K562 (cell line): ENCODE results near the gene HEPACAM.

Experiments
- CBX8 ChIP-seq: fragments of 200-600 bp; sonication (generic); IDR thresholded peaks from 2 replicates; pipeline ENCODE4 v1.6.1; 2012; ENCODE audit warnings: borderline replicate concordance, mixed run types, low read depth, mild to moderate bottlenecking, moderate library complexity, mixed read lengths, low read length, control low read depth, inconsistent platforms; ENCODE audit not compliant: poor library complexity, severe bottlenecking; ENCODE audit errors: extremely low read depth
- CTCF ChIP-seq, 3 experiments: IDR thresholded peaks in 2 of 3; conservative IDR thresholded peaks in 1 of 3; 2 replicates each; pipeline ENCODE4 v1.5.1; 2011 to 2012; ENCODE audit warnings: low read length in 3 of 3, mild to moderate bottlenecking in 3 of 3, control low read depth in 2 of 3, improper control_type of control experiment in 1 of 3, inconsistent platforms in 1 of 3, low read depth in 1 of 3, mixed read lengths in 1 of 3, moderate library complexity in 1 of 3; ENCODE audit not compliant: insufficient read depth in 2 of 3
- DIDO1 ChIP-seq: fragments of 450-650 bp; IDR thresholded peaks from 2 replicates; pipeline ENCODE4 v1.6.1; 2016; ENCODE audit warnings: low read depth, missing biosample characterization, missing genetic modification characterization
- EZH2 ChIP-seq: IDR thresholded peaks from 2 replicates; pipeline ENCODE4 v1.6.1; 2012; ENCODE audit warnings: low read depth, mild to moderate bottlenecking, inconsistent platforms, low read length, borderline replicate concordance
- FOXP1 ChIP-seq: sonication (generic); formaldehyde crosslinking; IDR thresholded peaks from 2 replicates; pipeline ENCODE4 v1.8.0; 2022; ENCODE audit warnings: mild to moderate bottlenecking, missing genetic modification reagents
- HDAC1 ChIP-seq, 2 experiments: fragments of 450-650 bp; IDR thresholded peaks; 2 replicates each; pipeline ENCODE4 v1.6.1; 2016 to 2017; ENCODE audit warnings: inconsistent platforms in 1 of 2, mild to moderate bottlenecking in 1 of 2, moderate library complexity in 1 of 2
- HLTF ChIP-seq: fragments of 450-650 bp; IDR thresholded peaks from 2 replicates; pipeline ENCODE4 v1.6.1; 2016
- JUND ChIP-seq, 2 experiments: IDR thresholded peaks; 2 replicates in 1 of 2; 3 replicates in 1 of 2; pipeline ENCODE4 v1.6.1; 2011; ENCODE audit warnings: borderline replicate concordance in 2 of 2, low read depth in 2 of 2, low read length in 2 of 2, improper control_type of control experiment in 1 of 2, missing biosample characterization in 1 of 2, missing genetic modification characterization in 1 of 2, missing genetic modification reagents in 1 of 2
- POLR2A ChIP-seq: fragments of 450-650 bp; conservative IDR thresholded peaks from 2 replicates; pipeline ENCODE4 v1.6.1; 2016
- TBP ChIP-seq: optimal IDR thresholded peaks from 2 replicates; pipeline ENCODE3; 2011; ENCODE audit warnings: low read depth, low read length, improper control_type of control experiment
- TSC22D4 ChIP-seq: fragments of 450-650 bp; IDR thresholded peaks from 2 replicates; pipeline ENCODE4 v1.6.1; 2016; ENCODE audit warnings: missing genetic modification characterization, missing biosample characterization, control low read depth
- ZNF197 ChIP-seq: fragments of 200-800 bp; sonication (Bioruptor generic); IDR thresholded peaks from 2 replicates; pipeline ENCODE4 v1.6.1; 2016; ENCODE audit warnings: low read depth, missing genetic modification characterization, missing compliant biosample characterization
- ZNF3 ChIP-seq: fragments of 250-450 bp; sonication (Bioruptor Pico); IDR thresholded peaks from 2 replicates; pipeline ENCODE4 v1.5.0; 2021; ENCODE audit warnings: mild to moderate bottlenecking, moderate library complexity

- TF ChIP-seq DIDO1 (no peak), HDAC1 (IDR thresholded peaks at IDR 0.05) (no peak), JUND (IDR thresholded peaks at IDR 0.05; ENCODE audit: borderline replicate concordance, low read depth, low read length) (no peak), JUND (tag; IDR thresholded peaks at IDR 0.05; ENCODE audit: borderline replicate concordance, low read depth, low read length) (no peak), ZNF3 (CRISPR knock-in tag) (no peak), FOXP1 (no peak), TSC22D4 (tag) (no peak), EZH2 (no peak), POLR2A (no peak), CBX8 (no peak), TBP (no peak), CTCF (IDR thresholded peaks at IDR 0.05 in 2 of 3, conservative IDR thresholded peaks at IDR 0.05 in 1 of 3; ENCODE audit: insufficient read depth in 2 of 3, low read depth in 1 of 3, low read length in 3 of 3) (no peak), ZNF197 (CRISPR knock-in tag) (no peak), HLTF (no peak)
These were observed 45.0 kb downstream of the HEPACAM start for GRCh38 chr11:124890683-124891372.
